Activated CD8-positive, alpha-beta memory T cell treated with anti-CD3 and anti-CD28 coated beads for 1 hour (primary cell): ENCODE results near the gene PDE4D.
"Not testable (repeated sequence)": the region's sequence is repeated elsewhere in the genome, so short reads cannot be mapped to it uniquely, and the experiment has no call there.

Experiments used
- DNase-seq, 2 donors: peaks; one replicate each; pipeline ENCODE4 v3.0.0-alpha.2; 2020; ENCODE audit warnings: low read depth in 1 of 2; ENCODE audit errors: extremely low read depth in 1 of 2

PDE4D gene

DNA sequence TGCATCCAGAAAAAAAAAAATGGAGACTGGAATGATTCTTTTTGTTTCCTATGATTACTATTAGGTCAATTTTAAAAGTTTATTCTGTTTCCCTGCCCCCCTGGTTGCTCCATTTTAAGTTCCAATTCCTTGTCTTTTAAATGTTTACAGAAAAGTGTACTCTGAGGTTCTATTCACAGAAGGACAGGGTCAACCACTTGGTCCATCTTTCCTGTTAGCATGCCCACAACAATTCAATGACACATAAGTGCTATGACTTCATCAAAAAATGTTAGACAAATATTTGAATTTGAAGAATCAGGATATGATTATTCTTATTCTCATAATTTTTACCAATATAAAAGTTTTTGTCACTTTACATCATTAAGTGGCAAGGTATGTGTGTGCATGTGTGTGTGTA is 123.7 kb downstream of the PDE4D start:
- DNase-seq = no peak

DNA sequence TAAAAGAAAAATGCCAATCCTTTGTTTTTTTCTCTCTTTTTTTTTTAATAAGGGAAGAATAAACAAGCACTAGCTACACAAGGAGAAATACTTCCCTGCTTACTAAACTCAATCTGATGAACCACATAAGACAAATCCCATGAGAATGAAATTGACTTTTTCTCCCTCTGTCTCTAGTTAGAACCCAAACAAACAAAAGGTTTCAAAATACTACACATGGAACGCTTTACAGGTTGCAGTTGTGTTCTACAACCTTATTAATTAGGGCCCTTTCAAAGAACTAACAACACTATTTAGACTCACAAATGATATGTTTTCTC is 124.5 kb downstream of the PDE4D start:
- DNase-seq = no peak

DNA sequence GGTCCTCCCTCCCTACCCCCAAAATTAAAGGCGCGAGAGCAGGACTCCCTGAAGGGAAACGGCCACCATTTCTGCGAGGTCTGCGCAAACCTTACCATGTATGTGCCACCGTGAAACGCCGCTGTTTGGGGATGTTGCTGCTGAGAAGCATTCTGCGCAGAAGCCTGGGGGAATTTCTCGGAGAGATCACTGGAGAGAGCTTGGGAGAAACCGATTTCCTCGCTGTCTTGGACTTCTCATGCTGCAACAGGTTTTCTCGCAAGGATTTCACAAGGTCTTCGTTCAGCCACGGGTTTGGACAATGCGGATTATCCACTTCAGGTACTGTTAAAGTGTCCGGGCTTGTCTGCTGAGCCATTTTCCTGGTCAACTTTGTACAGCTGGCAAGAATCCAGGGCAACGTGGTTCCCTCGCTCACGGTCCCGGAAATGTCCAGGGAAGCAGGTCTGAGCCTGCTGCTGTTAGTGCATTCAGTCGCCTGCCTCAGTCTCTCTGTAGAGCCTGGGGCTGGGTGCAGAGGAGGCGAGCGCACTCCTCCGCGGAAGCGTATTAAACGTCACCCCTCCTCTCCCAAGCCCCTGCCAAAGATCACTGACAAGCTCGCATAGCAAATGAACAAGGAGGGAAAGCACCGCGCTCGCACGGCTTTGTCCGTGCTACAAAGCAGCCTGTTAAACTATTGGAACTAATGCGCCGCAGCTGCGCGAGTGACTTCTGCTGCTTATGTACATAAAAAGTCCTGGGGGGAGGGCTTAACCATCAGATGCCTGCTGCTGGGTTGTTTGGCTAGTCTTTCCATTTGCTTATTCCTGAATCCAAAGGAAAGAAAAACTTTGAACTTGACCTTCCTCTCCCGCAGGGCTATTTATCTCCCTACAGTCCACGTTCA is 125.1 kb downstream of the PDE4D start:
- no peak for DNase-seq

DNA sequence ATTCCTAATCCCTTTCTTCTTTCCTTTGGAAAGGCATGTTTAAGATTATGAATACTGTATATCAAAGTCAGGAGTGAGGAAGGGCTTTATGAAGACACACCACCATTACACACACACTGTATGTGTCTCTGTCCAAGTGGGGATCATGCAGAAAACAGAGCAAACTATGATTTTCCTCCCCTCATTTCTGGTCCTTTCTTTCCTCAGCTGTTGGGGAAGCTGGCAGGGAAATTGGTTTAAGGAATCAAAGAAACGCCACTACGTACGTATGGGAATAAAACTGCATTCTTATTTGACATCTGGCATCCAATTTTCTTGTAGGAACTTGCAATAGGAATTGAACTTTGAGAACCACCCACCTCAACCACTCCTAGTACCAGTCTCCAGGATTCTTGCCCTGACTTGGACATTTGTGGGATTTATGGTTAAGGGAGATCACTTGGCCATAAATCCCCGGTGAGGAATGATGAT is 125.8 kb downstream of the PDE4D start:
- DNase-seq = no peak

DNA sequence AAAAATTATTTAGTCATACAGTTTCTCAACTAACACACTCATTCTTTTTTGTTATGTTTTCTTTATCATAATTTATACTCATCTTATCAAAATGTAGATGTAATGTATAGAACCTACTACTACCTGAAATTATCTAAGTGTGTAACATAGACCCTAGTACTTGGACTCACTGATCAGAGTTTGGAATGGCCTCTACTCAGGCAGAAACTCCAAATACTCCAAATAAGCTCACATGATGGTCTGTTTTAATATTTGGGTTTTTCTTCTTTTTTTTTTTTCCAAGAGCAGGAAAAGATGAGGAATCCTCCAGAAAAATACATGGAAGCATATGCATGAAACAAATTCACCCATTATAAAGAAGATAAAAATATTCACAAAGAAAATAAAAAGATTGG is 126.3 kb downstream of the PDE4D start:
- no peak for DNase-seq

DNA sequence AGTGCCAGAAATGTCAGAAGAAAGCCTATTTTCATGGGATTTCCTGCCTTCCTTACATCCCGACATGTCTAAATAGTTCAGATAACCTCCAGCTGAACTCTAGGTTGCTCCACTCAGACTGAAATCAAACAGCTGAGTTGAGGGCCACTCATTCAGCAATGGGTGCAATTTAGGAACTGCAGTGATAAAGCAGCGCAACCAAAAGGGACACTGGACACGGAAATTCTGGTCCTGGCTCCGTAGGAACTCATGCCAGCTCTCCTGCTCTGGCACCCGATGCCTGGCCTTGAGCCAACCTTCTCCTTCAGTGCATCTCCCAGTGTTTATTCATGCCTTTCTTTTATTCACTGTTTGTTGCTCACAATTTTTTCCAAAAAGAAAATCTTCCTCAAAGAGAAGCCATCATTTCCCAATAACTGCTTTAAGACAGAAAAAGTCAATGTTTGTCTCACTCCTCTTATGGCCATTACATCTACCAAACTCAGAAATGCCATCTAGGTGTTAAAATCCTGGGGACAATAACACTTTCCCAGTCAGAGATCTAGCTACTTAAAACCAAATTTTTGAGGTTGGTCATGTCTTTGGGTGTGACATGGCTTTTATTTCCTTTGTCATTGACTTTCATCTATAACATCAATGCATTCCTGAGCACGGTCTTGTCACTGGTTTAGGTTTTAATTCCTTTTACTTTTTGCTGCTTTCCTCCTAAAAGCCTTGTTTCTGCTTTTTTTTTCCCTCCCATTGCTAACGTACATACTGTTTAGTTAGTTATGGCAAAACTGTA is 126.9 kb downstream of the PDE4D start:
- DNase-seq = no peak

DNA sequence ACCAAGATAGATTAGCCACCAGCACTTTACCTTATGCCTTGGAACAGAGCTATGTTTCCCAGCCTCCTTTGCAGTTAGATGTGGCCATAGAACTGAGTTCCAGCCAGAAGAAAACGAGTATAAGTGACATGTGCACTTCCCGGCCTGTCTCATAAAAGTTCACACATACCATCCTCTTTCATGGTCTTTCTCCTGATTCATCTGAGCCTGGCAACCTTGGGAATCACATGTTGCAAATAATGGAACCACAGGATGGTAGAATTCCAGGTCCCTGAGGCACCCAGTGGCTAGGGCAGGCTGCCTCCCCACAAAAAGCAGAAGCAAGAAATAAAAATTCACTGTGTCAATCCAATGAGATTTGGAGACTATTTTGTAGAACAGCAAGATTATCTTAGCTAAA is 128.1 kb downstream of the PDE4D start:
- DNase-seq = no peak

DNA sequence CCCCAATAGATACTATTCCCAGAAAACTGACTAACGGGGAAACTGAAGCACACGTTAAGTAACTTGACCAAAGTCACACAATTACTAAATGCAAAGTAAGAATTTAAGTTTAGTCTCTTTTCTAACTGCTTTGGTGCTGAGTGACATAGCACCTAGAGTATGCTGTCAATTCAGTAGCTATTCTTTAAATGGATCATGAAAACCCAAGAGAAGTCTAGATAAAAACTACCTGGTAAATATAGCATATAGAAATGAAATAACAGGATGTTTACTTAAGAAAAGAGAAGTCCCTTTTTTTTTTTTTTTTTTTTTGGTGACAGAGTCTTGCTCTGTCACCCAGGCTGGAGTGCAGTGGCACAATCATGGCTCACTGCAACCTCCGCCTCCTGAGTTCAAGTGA is 129.2 kb downstream of the PDE4D start:
- DNase-seq = no peak

DNA sequence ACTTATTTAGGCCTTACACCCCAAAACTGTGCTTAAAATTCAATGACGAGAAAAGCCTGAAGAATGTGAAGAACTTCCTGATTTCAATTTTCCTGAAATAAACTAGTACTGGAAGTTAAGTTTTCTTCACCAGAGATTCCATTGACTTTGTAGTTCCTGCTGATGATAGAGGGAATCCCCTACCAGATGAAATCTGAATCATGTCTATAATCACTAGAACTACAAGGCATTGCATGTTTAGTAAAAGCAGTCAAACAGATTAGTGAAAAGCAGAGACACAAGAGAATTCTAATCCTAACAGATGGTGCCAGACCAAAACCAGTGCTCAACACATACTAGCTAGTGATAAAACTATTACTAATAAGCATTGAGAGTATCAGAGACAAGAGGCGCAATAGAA is 130.0 kb downstream of the PDE4D start:
- DNase-seq = no peak

DNA sequence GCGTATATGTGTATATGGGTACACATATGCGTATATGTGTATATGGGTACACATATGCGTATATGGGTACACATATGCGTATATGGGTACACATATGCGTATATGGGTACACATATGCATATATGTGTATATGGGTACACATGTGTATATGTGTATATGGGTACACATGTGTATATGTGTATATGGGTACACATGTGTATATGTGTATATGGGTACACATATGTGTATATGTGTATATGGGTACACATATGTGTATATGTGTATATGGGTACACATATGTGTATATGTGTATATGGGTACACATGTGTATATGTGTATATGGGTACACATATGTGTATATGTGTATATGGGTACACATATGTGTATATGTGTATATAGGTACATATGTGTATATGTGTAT is 131.3 kb downstream of the PDE4D start:
- not testable (repeated sequence) for DNase-seq

DNA sequence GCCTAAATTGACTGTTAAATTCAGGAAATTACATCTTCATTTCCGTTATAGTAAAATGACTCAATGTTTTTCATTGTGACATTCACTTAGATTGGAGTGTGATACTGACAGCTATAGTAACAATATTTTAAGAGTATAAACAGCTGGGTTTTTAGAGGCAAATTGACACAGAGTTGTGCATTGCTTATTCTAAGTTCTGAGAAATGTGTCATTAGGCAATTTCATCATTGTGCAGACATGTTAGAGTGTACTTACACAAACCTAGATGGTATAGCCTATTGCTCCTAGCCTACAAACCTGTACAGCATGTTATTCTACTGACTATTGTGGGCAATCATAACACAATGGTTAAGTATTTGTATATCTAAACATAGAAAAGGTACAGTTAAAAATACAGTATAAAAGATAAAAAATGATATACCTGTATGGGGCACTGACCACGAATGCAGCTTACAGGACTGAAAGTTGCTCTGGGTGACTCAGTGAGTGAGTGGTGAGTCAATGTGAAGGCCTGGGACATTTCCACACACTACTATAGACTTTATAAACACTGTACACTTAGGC is 132.7 kb downstream of the PDE4D start:
- DNase-seq = no peak

DNA sequence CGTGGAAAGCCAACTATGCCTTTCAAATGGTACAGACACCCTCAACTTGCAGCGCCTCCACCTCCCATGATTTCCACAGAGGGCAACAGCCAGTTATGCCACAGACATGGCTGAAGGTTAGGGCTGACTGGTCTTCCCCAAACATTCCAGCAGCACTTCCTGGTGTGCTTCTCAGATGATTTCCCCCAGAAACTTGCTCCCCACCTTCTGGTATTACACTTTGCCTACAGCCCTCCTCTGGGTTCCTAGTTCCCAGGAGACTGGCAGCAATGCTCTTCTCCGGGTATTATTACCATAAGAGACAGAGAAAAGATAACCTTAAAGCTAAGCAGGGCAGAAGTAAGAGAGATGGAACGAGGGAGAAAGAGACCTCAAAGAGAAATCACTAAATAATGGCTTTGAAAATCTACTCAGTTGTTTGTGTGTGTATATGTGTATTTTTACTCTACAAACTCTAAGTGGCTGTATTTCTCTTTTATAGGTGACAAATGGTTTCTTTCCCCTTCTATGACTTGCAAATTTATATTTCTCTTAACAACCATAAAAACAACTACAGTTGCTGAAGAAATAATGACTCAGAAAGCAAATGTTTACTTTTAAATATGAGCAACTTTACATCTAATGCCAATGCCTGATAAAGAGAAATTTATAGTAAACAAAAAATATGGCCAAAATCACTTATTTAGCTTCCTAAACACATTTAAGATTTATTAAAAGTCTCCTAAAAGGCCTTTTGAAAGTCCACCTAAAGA is 133.8 kb downstream of the PDE4D start:
- no peak for DNase-seq

DNA sequence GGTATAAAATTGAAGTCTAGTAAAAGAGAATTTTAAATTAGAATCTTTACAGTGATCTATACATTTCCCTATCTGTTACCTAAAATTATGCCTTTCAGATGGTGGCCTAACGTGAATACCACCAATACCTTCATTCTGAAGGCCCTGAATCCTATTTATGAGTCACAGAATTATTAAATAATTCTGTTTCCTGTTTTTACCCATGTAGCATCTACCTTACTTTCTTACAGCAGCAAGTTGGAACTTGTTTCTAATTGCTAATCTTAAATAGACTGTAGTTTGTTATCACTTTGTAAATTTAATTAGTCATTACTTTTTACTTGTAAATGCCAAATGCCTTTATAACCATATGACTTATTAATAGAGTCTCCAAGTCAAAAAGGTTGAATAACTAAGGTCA is 135.0 kb downstream of the PDE4D start:
- DNase-seq = no peak

DNA sequence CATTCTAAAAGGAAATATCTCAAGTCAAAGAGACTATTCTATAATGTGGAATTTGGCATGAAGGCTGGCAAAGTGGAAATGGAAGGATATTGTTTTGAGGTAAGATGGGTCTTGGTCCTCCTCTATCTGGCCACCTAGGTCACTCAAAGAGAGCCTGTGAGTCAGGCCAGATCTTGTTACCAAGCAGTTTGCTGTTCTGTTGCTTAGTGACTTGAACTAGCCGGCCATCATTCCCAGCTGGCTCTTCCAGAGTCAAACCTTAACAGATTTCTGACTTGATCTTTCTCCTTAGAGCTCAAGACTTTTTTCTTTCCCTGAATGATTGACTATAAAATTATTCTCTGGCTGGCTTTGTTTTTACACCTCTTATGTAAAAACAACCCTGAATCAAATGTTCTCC is 136.1 kb downstream of the PDE4D start:
- no peak for DNase-seq

DNA sequence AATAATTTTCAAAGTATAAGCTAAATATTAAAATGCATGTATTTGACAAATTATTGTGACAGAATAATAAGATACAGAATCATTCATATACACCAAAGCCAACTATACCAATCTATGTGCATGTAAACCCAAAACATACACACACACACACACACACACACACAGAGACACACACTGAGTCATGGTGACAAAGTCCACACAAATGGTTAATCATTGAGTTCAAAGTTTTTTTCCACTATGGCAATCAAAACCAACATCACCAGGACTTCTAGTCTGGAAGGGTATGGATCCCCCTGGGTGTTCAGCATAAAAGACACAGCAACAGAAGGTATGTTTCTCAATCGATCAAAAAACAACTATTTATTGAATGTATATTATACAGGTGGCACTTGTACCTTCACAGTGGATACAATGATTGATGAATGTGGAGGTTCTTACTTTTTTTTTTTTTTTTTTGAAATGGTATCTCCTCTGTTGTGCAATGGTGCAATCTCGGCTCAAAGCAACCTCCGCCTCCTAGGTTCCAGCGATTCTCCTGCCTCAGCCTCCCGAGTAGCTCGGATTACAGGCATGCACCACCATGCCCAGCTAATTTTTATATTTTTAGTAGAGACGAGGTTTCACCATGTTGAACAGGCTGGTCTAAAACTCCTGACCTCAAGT is 137.0 kb downstream of the PDE4D start:
- DNase-seq = no peak

DNA sequence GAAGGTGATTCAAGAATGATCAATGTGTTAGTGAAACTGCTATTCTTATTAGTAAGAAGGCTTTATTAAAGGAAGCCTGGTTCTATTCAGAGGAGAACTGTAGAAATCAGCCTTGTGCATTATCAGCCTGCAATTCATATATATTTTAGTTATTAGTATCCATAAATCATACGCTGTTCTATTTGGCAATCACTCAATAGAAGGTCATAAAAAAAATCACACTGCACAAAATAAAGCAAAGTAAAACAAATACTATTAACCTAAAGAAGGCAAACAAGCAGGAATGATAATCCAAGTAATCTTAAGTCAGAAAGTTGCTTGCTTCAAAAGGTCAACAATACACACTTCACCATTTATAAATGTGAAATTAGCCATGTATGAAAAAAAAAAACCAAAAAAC is 138.1 kb downstream of the PDE4D start:
- no peak for DNase-seq

DNA sequence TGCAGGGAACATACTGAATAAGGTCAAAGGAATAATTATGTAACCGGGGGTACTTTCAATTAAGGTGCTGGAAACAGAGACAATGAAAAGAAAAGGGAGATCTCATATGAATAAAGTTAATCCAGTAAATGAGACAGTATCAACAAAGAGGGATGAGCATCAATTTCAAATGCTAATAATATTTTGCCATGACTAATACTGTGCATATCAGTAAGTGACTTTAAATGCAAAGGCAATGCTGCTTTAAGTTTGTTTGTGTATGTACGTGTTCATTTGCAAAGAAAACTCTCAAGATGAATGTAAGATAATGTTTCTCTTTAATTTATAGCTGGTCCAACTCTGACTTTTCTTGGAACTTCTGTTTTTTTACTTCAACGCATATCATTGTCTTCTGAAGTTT is 139.9 kb downstream of the PDE4D start:
- no peak for DNase-seq

DNA sequence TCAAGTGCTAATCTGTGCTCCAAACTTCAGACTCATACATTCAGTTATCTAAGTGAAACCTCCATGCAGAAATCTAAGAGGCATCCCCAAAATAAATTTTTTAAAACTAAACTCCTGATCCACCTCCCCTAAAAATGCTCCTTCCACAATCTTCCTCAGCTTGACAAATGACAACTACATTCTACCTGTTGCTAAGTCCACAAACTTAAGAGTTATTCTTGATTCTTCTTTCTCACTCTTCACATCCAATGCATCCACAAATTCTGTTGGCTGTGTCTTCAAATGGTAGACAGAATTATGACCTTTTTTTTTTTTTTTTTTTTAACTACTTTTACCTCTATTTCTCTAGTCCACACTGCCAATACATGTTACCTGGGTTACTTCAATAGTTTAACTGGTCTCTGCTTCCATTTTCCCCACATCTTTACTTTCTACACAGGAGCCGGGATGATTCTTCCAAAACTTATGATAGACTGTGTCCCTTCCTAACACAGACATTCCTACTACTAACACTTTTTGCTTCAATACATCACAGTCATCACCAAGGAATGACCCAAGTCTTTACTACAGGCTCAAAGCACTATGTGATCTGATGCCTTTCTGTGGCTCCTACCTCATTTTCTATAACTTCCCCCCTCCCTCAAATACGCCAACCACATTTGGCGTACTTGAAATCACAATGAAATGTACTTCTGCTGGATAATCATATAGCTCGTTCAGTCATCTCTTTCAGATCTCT is 143.6 kb downstream of the PDE4D start:
- DNase-seq = no peak

DNA sequence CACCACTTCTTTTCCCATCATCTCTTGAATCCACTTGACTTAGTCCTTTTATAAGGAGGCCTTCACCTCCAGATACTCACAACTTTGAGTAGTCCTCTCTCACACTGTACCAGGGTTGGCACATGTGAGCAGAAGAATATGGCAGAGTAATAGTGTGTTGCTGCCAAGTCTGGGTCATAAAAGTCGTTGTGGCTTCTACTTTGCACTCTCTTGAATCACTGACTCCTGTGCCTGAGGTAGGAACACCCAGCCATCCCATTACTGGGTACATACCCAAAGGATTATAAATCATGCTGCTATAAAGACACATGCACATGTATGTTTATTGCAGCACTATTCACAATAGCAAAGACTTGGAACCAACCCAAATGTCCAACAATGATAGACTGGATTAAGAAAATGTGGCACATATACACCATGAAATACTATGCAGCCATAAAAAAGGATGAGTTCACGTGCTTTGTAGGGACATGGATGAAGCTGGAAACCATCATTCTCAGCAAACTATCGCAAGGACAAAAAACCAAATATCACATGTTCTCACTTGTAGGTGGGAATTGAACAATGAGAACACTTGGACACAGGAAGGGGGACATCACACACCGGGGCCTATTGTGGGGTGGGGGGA is 145.4 kb downstream of the PDE4D start:
- DNase-seq = not testable (repeated sequence)
